Nephron progenitor cell (in vitro differentiated cells): ENCODE data around the gene GHDC.

Experiments
- DNase-seq: peaks from one replicate; pipeline ENCODE4 v3.0.0; 2021
- H3K27ac Mint-ChIP-seq: 2 replicates; pipeline ENCODE4 v1.8.0; 2021; ENCODE audit warnings: mild to moderate bottlenecking, moderate library complexity, mixed read lengths
- H3K27me3 Mint-ChIP-seq: 2 replicates; pipeline ENCODE4 v1.8.0; 2021; ENCODE audit warnings: mild to moderate bottlenecking, low read depth, mixed read lengths; ENCODE audit not compliant: poor library complexity
- H3K36me3 Mint-ChIP-seq: 2 replicates; pipeline ENCODE4 v1.8.0; 2021; ENCODE audit warnings: low read depth, mixed read lengths
- H3K4me1 Mint-ChIP-seq: 2 replicates; pipeline ENCODE4 v1.8.0; 2021; ENCODE audit warnings: mixed read lengths
- H3K4me3 Mint-ChIP-seq: 2 replicates; pipeline ENCODE4 v1.8.0; 2021; ENCODE audit warnings: mild to moderate bottlenecking, moderate library complexity, mixed read lengths
- H3K9me3 Mint-ChIP-seq: 2 replicates; pipeline ENCODE4 v1.8.0; 2021; ENCODE audit warnings: mild to moderate bottlenecking, moderate library complexity, mixed read lengths
- CTCF ChIP-seq: fragments of 200-600 bp; sonication (generic); IDR thresholded peaks from 2 replicates; pipeline ENCODE4 v1.5.0; 2021; ENCODE audit warnings: antibody characterized with exemption

The GHDC gene

GRCh38 chr17:42198897-42199296 lies 4.6 kb upstream of the GHDC start:
- no peak for TF ChIP-seq CTCF
- peaks cover 19% of the 10 kb centered on the region for H3K4me1 Mint-ChIP-seq
- peak overlapping the region; percentile 88 for H3K27ac Mint-ChIP-seq
- peaks cover 7% of the 10 kb centered on the region for H3K27me3 Mint-ChIP-seq
- no peak overlapping the region for H3K4me3 Mint-ChIP-seq
- DNase-seq = no peak
- peaks cover 37% of the 10 kb centered on the region for H3K36me3 Mint-ChIP-seq
- H3K9me3 Mint-ChIP-seq = no peaks in the 10 kb centered on the region

- H3K4me3 Mint-ChIP-seq = no peak overlapping the region
- H3K36me3 Mint-ChIP-seq = peaks cover 27% of the 10 kb centered on the region
- peaks cover 7% of the 10 kb centered on the region for H3K27me3 Mint-ChIP-seq
- TF ChIP-seq CTCF = no peak
- H3K27ac Mint-ChIP-seq = no peak overlapping the region
- H3K9me3 Mint-ChIP-seq = no peaks in the 10 kb centered on the region
- peaks cover 26% of the 10 kb centered on the region for H3K4me1 Mint-ChIP-seq
- DNase-seq = no peak
Observed at GRCh38 chr17:42197564-42198156, 3.4 kb upstream of the GHDC start.

- TF ChIP-seq CTCF = no peak
- DNase-seq = no peak
- Mint-ChIP-seq H3K27me3 (peaks cover 9% of the 10 kb centered on the region), H3K4me1 (peaks cover 19% of the 10 kb centered on the region), H3K36me3 (peaks cover 7% of the 10 kb centered on the region), H3K4me3 (peak overlapping the region; percentile 83), H3K27ac (no peak overlapping the region), H3K9me3 (no peaks in the 10 kb centered on the region)
Observed at GRCh38 chr17:42193216-42193968, 902 bp downstream of the GHDC start.

GRCh38 chr17:42192189-42193126 lies 1.8 kb downstream of the GHDC start:
- H3K4me1 Mint-ChIP-seq = peaks cover 19% of the 10 kb centered on the region
- TF ChIP-seq CTCF = no peak
- H3K36me3 Mint-ChIP-seq = peaks cover 3% of the 10 kb centered on the region
- H3K9me3 Mint-ChIP-seq = no peaks in the 10 kb centered on the region
- H3K27ac Mint-ChIP-seq = no peak overlapping the region
- no peak overlapping the region for H3K4me3 Mint-ChIP-seq
- DNase-seq = no peak
- peaks cover 9% of the 10 kb centered on the region for H3K27me3 Mint-ChIP-seq

- no peak for TF ChIP-seq CTCF
- no peaks in the 10 kb centered on the region for H3K9me3 Mint-ChIP-seq
Observed at GRCh38 chr17:42191275-42191608, 3.1 kb downstream of the GHDC start.

More at GRCh38 chr17:42191275-42191608, 3.1 kb downstream of the GHDC start:
- Mint-ChIP-seq H3K36me3 (no peaks in the 10 kb centered on the region), H3K27me3 (peaks cover 15% of the 10 kb centered on the region), H3K4me1 (peaks cover 16% of the 10 kb centered on the region), H3K4me3 (no peak overlapping the region), H3K27ac (no peak overlapping the region)
- DNase-seq = no peak
